Osteocyte (in vitro differentiated cells): ENCODE results near the gene LARP1B. TPM values are rescaled to one million over a fixed set of nuclear protein-coding genes. Genes with fewer than 3 reads are reported as not detected.
"Not testable (repeated sequence)": the region's sequence is repeated elsewhere in the genome, so short reads cannot be mapped to it uniquely, and the experiment has no call there.

Source experiments
- DNase-seq: peaks from one replicate; pipeline ENCODE4 v3.0.0; 2021; ENCODE audit warnings: mixed read lengths; ENCODE audit not compliant: unreplicated experiment; ENCODE audit errors: extremely low spot score
- H3K27ac Mint-ChIP-seq: one replicate; pipeline ENCODE4 v1.8.0; 2021; ENCODE audit warnings: mild to moderate bottlenecking, mixed read lengths; ENCODE audit not compliant: unreplicated experiment
- H3K27me3 Mint-ChIP-seq: one replicate; pipeline ENCODE4 v1.8.0; 2021; ENCODE audit warnings: mixed read lengths; ENCODE audit not compliant: unreplicated experiment
- H3K36me3 Mint-ChIP-seq: one replicate; pipeline ENCODE4 v1.8.0; 2021; ENCODE audit warnings: mixed read lengths; ENCODE audit not compliant: unreplicated experiment
- H3K4me1 Mint-ChIP-seq: one replicate; pipeline ENCODE4 v1.8.0; 2021; ENCODE audit warnings: mixed read lengths; ENCODE audit not compliant: unreplicated experiment
- H3K4me3 Mint-ChIP-seq: one replicate; pipeline ENCODE4 v1.8.0; 2021; ENCODE audit warnings: mild to moderate bottlenecking, moderate library complexity, mixed read lengths; ENCODE audit not compliant: unreplicated experiment
- H3K9me3 Mint-ChIP-seq: one replicate; pipeline ENCODE4 v1.8.0; 2021; ENCODE audit warnings: mixed read lengths; ENCODE audit not compliant: unreplicated experiment
- total RNA-seq: library from RNA; stranded (reverse); gene quantifications from 2 replicates; pipeline ENCODE4 v1.2.1, GENCODE V29; 2021
- TF ChIP-seq, protein P1 (sequence below): fragments of 200-600 bp; sonication (generic); IDR thresholded peaks from 2 replicates; pipeline ENCODE4 v1.5.0; 2021; ENCODE audit warnings: antibody characterized with exemption, mild to moderate bottlenecking, moderate library complexity

The LARP1B gene
- total RNA-seq, 1 donor from 2014 or later, result 18.6 TPM

- TF ChIP-seq, protein P1, sequence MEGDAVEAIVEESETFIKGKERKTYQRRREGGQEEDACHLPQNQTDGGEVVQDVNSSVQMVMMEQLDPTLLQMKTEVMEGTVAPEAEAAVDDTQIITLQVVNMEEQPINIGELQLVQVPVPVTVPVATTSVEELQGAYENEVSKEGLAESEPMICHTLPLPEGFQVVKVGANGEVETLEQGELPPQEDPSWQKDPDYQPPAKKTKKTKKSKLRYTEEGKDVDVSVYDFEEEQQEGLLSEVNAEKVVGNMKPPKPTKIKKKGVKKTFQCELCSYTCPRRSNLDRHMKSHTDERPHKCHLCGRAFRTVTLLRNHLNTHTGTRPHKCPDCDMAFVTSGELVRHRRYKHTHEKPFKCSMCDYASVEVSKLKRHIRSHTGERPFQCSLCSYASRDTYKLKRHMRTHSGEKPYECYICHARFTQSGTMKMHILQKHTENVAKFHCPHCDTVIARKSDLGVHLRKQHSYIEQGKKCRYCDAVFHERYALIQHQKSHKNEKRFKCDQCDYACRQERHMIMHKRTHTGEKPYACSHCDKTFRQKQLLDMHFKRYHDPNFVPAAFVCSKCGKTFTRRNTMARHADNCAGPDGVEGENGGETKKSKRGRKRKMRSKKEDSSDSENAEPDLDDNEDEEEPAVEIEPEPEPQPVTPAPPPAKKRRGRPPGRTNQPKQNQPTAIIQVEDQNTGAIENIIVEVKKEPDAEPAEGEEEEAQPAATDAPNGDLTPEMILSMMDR, result no peak
- Mint-ChIP-seq H3K4me3 (no peak overlapping the region), H3K27ac (no peak overlapping the region), H3K27me3 (no peaks in the 10 kb centered on the region), H3K9me3 (peaks cover 21% of the 10 kb centered on the region), H3K36me3 (peaks cover 22% of the 10 kb centered on the region), H3K4me1 (peaks cover 3% of the 10 kb centered on the region)
- DNase-seq, result no peak
Observed at GRCh38 chr4:128145727-128146126, 84.6 kb downstream of the LARP1B start.

GRCh38 chr4:128153800-128154199 lies 92.7 kb downstream of the LARP1B start:
- TF ChIP-seq, protein P1, result no peak
- Mint-ChIP-seq H3K4me1 (peaks cover 11% of the 10 kb centered on the region), H3K36me3 (peaks cover 39% of the 10 kb centered on the region), H3K27ac (peak overlapping the region; percentile 33), H3K27me3 (no peaks in the 10 kb centered on the region), H3K4me3 (no peak overlapping the region), H3K9me3 (peaks cover 11% of the 10 kb centered on the region)
- no peak for DNase-seq

DNA sequence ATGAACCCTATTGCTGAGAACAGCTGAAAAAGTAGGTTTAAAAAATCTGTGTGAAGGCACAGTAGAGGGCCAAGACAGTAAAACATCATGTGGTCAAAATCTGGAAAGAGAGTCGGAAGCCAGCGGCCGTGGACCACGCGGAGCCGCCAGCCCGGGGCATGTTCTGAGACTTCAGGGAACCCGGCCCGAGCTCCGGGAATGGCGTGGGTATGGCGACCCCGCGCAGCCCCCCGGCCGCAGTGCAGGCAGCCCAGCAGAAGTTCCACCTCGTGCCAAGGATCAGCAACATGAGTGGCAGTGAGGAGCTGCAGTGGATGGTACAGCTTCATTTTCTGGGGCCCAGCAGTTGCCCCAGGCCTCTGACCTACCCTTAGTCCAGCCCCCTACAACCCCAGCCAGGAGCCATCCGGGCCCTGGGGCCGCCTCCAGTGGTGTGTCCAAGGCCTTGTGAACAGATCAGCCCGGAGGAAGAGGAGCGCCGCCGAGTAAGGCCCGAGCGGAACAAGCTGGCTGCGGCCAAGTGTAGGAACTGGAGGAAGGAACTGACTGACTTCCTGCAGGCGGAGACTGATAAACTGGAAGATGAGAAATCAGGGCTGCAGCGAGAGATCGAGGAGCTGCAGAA lies 94.2 kb downstream of the LARP1B start:
- H3K27me3 Mint-ChIP-seq, result no peaks in the 10 kb centered on the region
- H3K27ac Mint-ChIP-seq, result no peak overlapping the region
- DNase-seq, result no peak
- H3K4me1 Mint-ChIP-seq, result peaks cover 23% of the 10 kb centered on the region
- TF ChIP-seq, protein P1, result no peak
- H3K36me3 Mint-ChIP-seq, result peaks cover 37% of the 10 kb centered on the region
- peaks cover 11% of the 10 kb centered on the region for H3K9me3 Mint-ChIP-seq
- no peak overlapping the region for H3K4me3 Mint-ChIP-seq

DNA sequence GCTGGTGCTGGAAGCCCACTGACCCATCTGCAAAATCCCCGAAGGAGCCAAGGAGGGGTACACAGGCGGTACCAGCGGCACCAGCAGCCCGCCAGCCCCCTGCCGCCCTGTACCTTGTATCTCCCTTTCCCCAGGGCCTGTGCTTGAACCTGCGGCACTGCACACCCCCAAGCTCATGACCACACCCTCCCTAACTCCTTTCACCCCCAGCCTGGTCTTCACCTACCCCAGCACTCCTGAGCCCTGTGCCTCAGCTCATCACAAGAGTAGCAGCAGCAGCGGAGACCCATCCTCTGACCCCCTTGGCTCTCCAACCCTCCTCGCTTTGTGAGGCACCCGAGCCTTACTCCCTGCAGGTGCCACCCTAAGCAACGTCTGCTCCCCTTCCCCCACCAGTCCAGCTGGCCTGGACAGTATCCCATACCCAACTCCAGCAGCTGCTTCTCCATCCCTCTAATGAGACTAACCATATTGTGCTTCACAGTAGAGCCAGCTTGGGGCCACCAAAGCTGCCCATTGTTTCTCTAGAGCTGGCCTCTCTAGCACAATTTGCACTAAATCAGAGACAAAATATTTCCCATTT lies 94.9 kb downstream of the LARP1B start:
- Mint-ChIP-seq H3K36me3 (peaks cover 37% of the 10 kb centered on the region), H3K4me1 (peaks cover 23% of the 10 kb centered on the region)
- TF ChIP-seq, protein P1, result no peak

GRCh38 chr4:128156472-128156871 lies 95.4 kb downstream of the LARP1B start:
- peaks cover 24% of the 10 kb centered on the region for H3K4me1 Mint-ChIP-seq
- H3K27me3 Mint-ChIP-seq, H3K27ac Mint-ChIP-seq, DNase-seq, H3K4me3 Mint-ChIP-seq: not testable (repeated sequence)
- H3K36me3 Mint-ChIP-seq, result peaks cover 34% of the 10 kb centered on the region
- H3K9me3 Mint-ChIP-seq, result peaks cover 11% of the 10 kb centered on the region

More for the DNA sequence above, 94.9 kb downstream of the LARP1B start:
- Mint-ChIP-seq H3K27ac (no peak overlapping the region), H3K9me3 (peaks cover 11% of the 10 kb centered on the region), H3K4me3 (no peak overlapping the region), H3K27me3 (no peaks in the 10 kb centered on the region)
- no peak for DNase-seq
